ENCODE measurements around the gene USP36. TPM values are rescaled to one million over a fixed set of nuclear protein-coding genes. Genes with fewer than 3 reads are reported as not detected.

The USP36 gene
- total and polyA plus RNA-seq, 7 donors: 6.7 to 49.3 (median 25.5) TPM

- intact Hi-C loops (cut with DNase I): no loop called here
- H3K27ac ChIP-seq: peak overlapping the region; percentile 88 to 93 (median 90)
- DNase-seq: no peak
- no peaks in the 10 kb centered on the region for H3K9me3 ChIP-seq
- TF ChIP-seq POLR2AphosphoS5 (IDR thresholded peaks at IDR 0.05) (no peak), POLR2A (IDR thresholded peaks at IDR 0.05) (no peak), EP300 (IDR thresholded peaks at IDR 0.05) (no peak), CTCF (IDR thresholded peaks at IDR 0.05) (no peak)
- no peaks in the 10 kb centered on the region for H3K27me3 ChIP-seq
- 81 to 86% methylated on average over 8 of the region's 8 CpGs for WGBS, 2 donors
- H3K4me1 ChIP-seq: peaks cover 0 to 88% (median 83%) of the 10 kb centered on the region in 4 donors
- H3K36me3 ChIP-seq: peaks cover 0 to 7% (median 0%) of the 10 kb centered on the region in 4 donors
- H3K4me3 ChIP-seq: no peak overlapping the region
These were observed 45.3 kb upstream of the USP36 start for GRCh38 chr17:78885956-78886355.

- intact Hi-C loops (cut with DNase I): no loop called here
- H3K27ac ChIP-seq: peak overlapping the region; percentile 88 to 93 (median 90)
- no peak for TF ChIP-seq CTCF (IDR thresholded peaks at IDR 0.05)
- TF ChIP-seq POLR2AphosphoS5 (IDR thresholded peaks at IDR 0.05): no peak
- DNase-seq: no peak
- 93 to 94% methylated on average over 24 of the region's 24 CpGs for WGBS, 2 donors
- H3K4me3 ChIP-seq: no peak overlapping the region
- peaks cover 0 to 89% (median 86%) of the 10 kb centered on the region in 4 donors for H3K4me1 ChIP-seq
- no peaks in the 10 kb centered on the region for H3K9me3 ChIP-seq
- H3K27me3 ChIP-seq: no peaks in the 10 kb centered on the region
- H3K36me3 ChIP-seq: peaks cover 0 to 5% (median 0%) of the 10 kb centered on the region in 4 donors
These were observed 44.5 kb upstream of the USP36 start for GRCh38 chr17:78884876-78885667.

- WGBS, 2 donors: 68 to 81% methylated on average over 20 of the region's 20 CpGs
- intact Hi-C loops (cut with DNase I): no loop called here
- Histone ChIP-seq H3K4me1 (peaks cover 0 to 89% (median 87%) of the 10 kb centered on the region in 4 donors), H3K9me3 (no peaks in the 10 kb centered on the region), H3K27ac (peak overlapping the region; percentile 88 to 93 (median 90)), H3K27me3 (no peaks in the 10 kb centered on the region), H3K4me3 (peak overlapping the region; percentile 8 to 30 (median 22)), H3K36me3 (peaks cover 0 to 5% (median 0%) of the 10 kb centered on the region in 4 donors)
- TF ChIP-seq POLR2A (IDR thresholded peaks at IDR 0.05): no peak
- TF ChIP-seq CTCF (IDR thresholded peaks at IDR 0.05): no peak
- no peak for TF ChIP-seq EP300 (IDR thresholded peaks at IDR 0.05)
- no peak for TF ChIP-seq POLR2AphosphoS5 (IDR thresholded peaks at IDR 0.05)
- DNase-seq: no peak
These were observed 43.7 kb upstream of the USP36 start for GRCh38 chr17:78884148-78884825.

GRCh38 chr17:78883533-78884131, 43.0 kb upstream of the USP36 start:
- H3K27me3 ChIP-seq: no peaks in the 10 kb centered on the region
- intact Hi-C loops (cut with DNase I): loop anchor here (2.0 kb wide), 1 partner anchor 39 kb away; no protein-coding TSS in a partner anchor
- TF ChIP-seq POLR2AphosphoS5 (IDR thresholded peaks at IDR 0.05) (peak; percentile 77 to 95 (median 80)), EP300 (IDR thresholded peaks at IDR 0.05) (peak in 1 of 4 donors; percentile 86), POLR2A (IDR thresholded peaks at IDR 0.05) (peak; percentile 20 to 29), CTCF (IDR thresholded peaks at IDR 0.05) (no peak)
- H3K27ac ChIP-seq: peak overlapping the region; percentile 88 to 93 (median 90)
- H3K36me3 ChIP-seq: peaks cover 0 to 5% (median 0%) of the 10 kb centered on the region in 4 donors
- DNase-seq: peak; percentile 95
- H3K9me3 ChIP-seq: no peaks in the 10 kb centered on the region
- H3K4me1 ChIP-seq: peaks cover 0 to 89% (median 87%) of the 10 kb centered on the region in 4 donors
- WGBS, 2 donors: 35 to 63% methylated on average over 24 of the region's 24 CpGs
- H3K4me3 ChIP-seq: peak overlapping the region; percentile 8 to 30 (median 22)
